GM10248 (cell line): Measurements from ENCODE around the gene SWSAP1.
"Not testable (repeated sequence)": the region's sequence is repeated elsewhere in the genome, so short reads cannot be mapped to it uniquely, and the experiment has no call there.

Source experiments
- CTCF ChIA-PET: fragments of 300-600 bp; sonication (Branson Sonifier 250); formaldehyde crosslinking; extraction: SDS; loops from one replicate; lab custom pipeline; 2021; ENCODE audit warnings: antibody characterized with exemption; lab: Yijun Ruan, JAX
- POLR2A ChIA-PET: fragments of 350-650 bp; sonication (Branson Sonifier 250); formaldehyde crosslinking; extraction: SDS; loops from one replicate; lab custom pipeline; 2020; ENCODE audit warnings: antibody characterized with exemption; lab: Yijun Ruan, JAX
- DNase-seq: peaks from one replicate; pipeline ENCODE4 v3.0.0; 2012; ENCODE audit errors: extremely low spot score
- CTCF ChIP-seq: IDR thresholded peaks from 2 replicates; pipeline ENCODE4 v1.5.1; 2012; ENCODE audit warnings: mild to moderate bottlenecking, low read depth; ENCODE audit errors: extremely low read depth, missing control alignments, control extremely low read depth

The SWSAP1 gene

GRCh38 chr19:11400798-11401197 lies 26.3 kb downstream of the SWSAP1 start:
- ChIA-PET POLR2A (interaction anchor here (0.6 kb wide), 1 partner anchor 530 kb away, joined by 3 read pairs; no protein-coding TSS in a partner anchor), CTCF (interaction anchor here (1.2 to 1.5 kb wide), 3 partner anchors 10 to 15 kb away, joined by 3 to 5 read pairs (median 4); no protein-coding TSS in a partner anchor)
- DNase-seq: no peak
- no peak for TF ChIP-seq CTCF

GRCh38 chr19:11401808-11402543 lies 27.5 kb downstream of the SWSAP1 start:
- ChIA-PET CTCF (interaction anchor here (1.2 to 2.9 kb wide), 3 partner anchors 9 to 21 kb away, joined by 3 to 10 read pairs (median 4); no protein-coding TSS in a partner anchor), POLR2A (interaction anchor here (0.6 kb wide), 1 partner anchor 33 kb away, joined by 3 read pairs; the partner anchor contains the start of gene ODAD3)
- TF ChIP-seq CTCF: no peak
- DNase-seq: no peak

DNA sequence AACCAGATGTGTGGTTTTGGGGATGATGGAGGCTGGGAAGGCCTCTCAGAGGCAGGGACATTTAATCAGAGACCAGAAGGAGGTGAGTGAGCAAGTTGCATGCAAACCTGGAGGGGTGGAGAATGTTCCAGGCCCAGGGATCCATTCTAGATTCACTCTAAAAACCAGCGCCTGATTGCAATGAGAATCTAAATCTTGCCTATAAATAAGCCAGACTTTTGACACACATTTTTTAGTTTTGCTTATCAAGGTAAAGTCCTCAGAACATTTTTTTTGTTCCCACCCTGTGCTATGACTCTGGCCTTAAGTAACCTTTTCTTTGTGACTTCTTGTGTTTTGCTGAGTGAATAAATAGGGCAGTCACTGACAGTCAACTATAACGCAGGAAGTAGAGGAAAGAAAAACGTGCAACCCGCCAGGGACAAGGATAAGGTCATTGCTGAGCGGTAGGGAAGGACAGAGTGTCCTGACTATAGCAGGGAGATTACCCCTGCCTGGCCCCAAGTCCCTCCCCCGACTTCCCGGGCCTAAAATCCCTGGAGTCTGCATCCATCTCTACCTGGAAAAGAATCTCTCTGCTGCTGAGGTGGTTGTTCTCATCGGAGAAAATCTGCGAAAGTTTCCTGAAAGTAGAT lies 30.2 kb downstream of the SWSAP1 start:
- no peak for DNase-seq
- ChIA-PET CTCF (interaction anchor here (1.2 to 2.2 kb wide), 2 partner anchors 22 to 24 kb away, joined by 4 to 8 read pairs; no protein-coding TSS in a partner anchor), POLR2A (no interaction called here)
- TF ChIP-seq CTCF: no peak

DNA sequence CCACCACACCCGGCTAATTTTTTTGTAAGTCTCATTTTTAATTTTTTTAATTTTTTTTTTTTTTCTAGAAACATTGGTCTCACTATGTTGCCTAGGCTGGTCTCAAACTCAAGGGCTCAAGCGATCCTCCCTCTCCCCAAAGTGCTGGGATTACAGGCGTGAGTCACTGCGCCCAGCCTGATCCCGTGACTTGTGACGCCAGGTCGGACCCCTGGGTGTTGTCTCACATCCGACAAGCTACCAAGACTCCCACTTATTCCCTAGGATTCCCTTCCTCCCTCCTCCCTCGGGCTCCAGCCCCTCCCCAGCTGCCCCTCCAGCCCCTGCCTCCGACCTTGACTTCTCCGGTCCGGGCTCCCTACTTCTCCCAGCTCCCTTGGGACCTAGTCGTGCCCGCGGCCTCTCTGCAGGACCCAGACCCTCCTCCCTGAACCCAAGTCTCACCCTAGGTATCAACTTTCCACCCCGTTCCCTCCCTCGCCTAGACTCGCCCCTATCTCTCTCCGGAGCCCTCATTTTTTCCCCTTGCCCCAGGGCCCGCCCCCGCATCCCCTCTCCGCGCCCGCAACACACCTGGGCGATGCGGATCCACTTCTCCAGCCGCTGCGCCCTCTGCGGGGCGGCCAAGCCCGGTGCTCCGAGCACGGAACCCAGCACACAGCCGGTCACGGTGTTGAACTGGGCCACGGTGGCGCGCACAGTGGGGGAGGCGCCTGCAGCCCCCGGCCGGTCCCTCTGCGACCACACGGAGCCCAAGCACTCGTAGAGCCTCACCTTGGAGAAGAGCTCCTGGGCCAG lies 31.6 kb downstream of the SWSAP1 start:
- TF ChIP-seq CTCF: peak; percentile 37
- DNase-seq: no peak
- POLR2A ChIA-PET: no interaction called here
- CTCF ChIA-PET: interaction anchor here (1.0 to 2.4 kb wide), 10 partner anchors 12 to 76 kb away, joined by 3 to 9 read pairs (median 4); partner anchors contain the start of genes EPOR, ODAD3 and PRKCSH

- POLR2A ChIA-PET, DNase-seq: not testable (repeated sequence)
- CTCF ChIA-PET: interaction anchor here (0.9 to 2.4 kb wide), 10 partner anchors 8 to 75 kb away, joined by 3 to 9 read pairs (median 5); partner anchors contain the start of genes EPOR, ODAD3 and PRKCSH
Observed at GRCh38 chr19:11406703-11407236, 32.3 kb downstream of the SWSAP1 start.

DNA sequence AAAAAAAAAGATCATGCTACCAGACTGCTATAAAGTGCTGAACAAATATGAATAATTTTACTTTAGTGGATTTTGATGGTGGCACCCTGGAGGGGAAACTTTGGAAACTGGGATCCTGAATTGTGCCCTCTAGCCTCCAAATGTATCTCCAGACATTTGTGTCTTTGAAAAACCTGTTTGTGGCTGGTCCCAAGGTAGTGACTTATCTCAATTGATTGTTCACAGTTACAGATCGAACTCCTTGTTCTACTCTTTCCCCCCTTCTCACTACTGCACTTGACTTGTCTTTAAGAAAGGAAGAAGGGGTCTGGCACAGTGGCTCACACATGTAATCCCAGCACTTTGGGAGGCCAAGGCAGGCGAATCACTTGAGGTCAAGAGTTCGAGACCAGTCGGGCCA lies 34.1 kb downstream of the SWSAP1 start:
- DNase-seq: no peak
- ChIA-PET POLR2A (no interaction called here), CTCF (no interaction called here)
- no peak for TF ChIP-seq CTCF
